HEK293 (cell line): Measurements from ENCODE around the gene HEPACAM.

Source experiments
- CTCF ChIA-PET: fragments of 350-600 bp; formaldehyde crosslinking; extraction: SDS; loops from one replicate; lab custom pipeline; 2021; ENCODE audit warnings: antibody characterized with exemption; lab: Yijun Ruan, JAX
- POLR2A ChIA-PET: fragments of 300-600 bp; formaldehyde crosslinking; extraction: SDS; loops from one replicate; lab custom pipeline; 2020; ENCODE audit warnings: antibody characterized with exemption, inconsistent platforms; lab: Yijun Ruan, JAX
- H3K27ac ChIP-seq: fragments of 200-500 bp; sonication (Bioruptor generic); 2 replicates; pipeline ENCODE4 v1.5.1; 2014; ENCODE audit warnings: low read depth, low read length, control low read depth, inconsistent platforms; ENCODE audit errors: extremely low read depth
- H3K36me3 ChIP-seq, 2 experiments: fragments of 200-500 bp in 1 of 2; sonication (Bioruptor generic) in 1 of 2; 1 replicate in 1 of 2; 2 replicates in 1 of 2; pipeline ENCODE4 v1.5.1; 2014 to 2017; ENCODE audit warnings: inconsistent platforms in 2 of 2, low read length in 2 of 2; ENCODE audit not compliant: control insufficient read depth in 2 of 2, insufficient read depth in 1 of 2
- H3K4me1 ChIP-seq: fragments of 200-500 bp; sonication (Bioruptor generic); 2 replicates; pipeline ENCODE4 v1.5.1; 2014; ENCODE audit warnings: mild to moderate bottlenecking, low read length, inconsistent platforms; ENCODE audit not compliant: control insufficient read depth, insufficient read depth
- H3K4me3 ChIP-seq: 2 replicates; pipeline ENCODE4 v1.5.1; 2011; ENCODE audit warnings: low read depth, mild to moderate bottlenecking, control low read depth, low read length, moderate library complexity
- H3K9me3 ChIP-seq: fragments of 200-500 bp; sonication (Bioruptor generic); 2 replicates; pipeline ENCODE4 v1.5.1; 2014; ENCODE audit warnings: low read depth, low read length, inconsistent platforms; ENCODE audit not compliant: control insufficient read depth, insufficient read depth
- AEBP2 ChIP-seq: fragments of 450-650 bp; formaldehyde crosslinking; IDR thresholded peaks from 2 replicates; pipeline ENCODE4 v1.5.1; 2016; ENCODE audit warnings: missing biosample characterization, missing genetic modification characterization, borderline replicate concordance
- GLIS1 ChIP-seq: fragments of 450-650 bp; formaldehyde crosslinking; IDR thresholded peaks from 2 replicates; pipeline ENCODE4 v1.5.1; 2016; ENCODE audit warnings: missing biosample characterization, missing genetic modification characterization
- HOXD13 ChIP-seq: sonication (generic); formaldehyde crosslinking; IDR thresholded peaks from 2 replicates; pipeline ENCODE4 v1.8.0; 2022; ENCODE audit warnings: missing genetic modification reagents, borderline replicate concordance
- KLF1 ChIP-seq: fragments of 450-650 bp; formaldehyde crosslinking; IDR thresholded peaks from 2 replicates; pipeline ENCODE4 v1.5.1; 2016; ENCODE audit warnings: missing biosample characterization, missing genetic modification characterization
- MEIS1 ChIP-seq: sonication (generic); formaldehyde crosslinking; IDR thresholded peaks from 2 replicates; pipeline ENCODE4 v1.8.1; 2022; ENCODE audit warnings: missing genetic modification reagents, mild to moderate bottlenecking, borderline replicate concordance
- OSR2 ChIP-seq: fragments of 450-650 bp; formaldehyde crosslinking; IDR thresholded peaks from 2 replicates; pipeline ENCODE4 v1.5.1; 2016; ENCODE audit warnings: missing biosample characterization, missing genetic modification characterization
- PATZ1 ChIP-seq: fragments of 450-650 bp; formaldehyde crosslinking; IDR thresholded peaks from 2 replicates; pipeline ENCODE4 v1.5.1; 2016; ENCODE audit warnings: missing biosample characterization, missing genetic modification characterization
- PRDM10 ChIP-seq: fragments of 450-650 bp; formaldehyde crosslinking; IDR thresholded peaks from 2 replicates; pipeline ENCODE4 v1.5.1; 2016; ENCODE audit warnings: missing biosample characterization, missing genetic modification characterization
- PRDM4 ChIP-seq: fragments of 450-650 bp; formaldehyde crosslinking; IDR thresholded peaks from 2 replicates; pipeline ENCODE4 v1.5.1; 2017; ENCODE audit warnings: missing biosample characterization, missing genetic modification characterization
- YY2 ChIP-seq: fragments of 450-650 bp; formaldehyde crosslinking; IDR thresholded peaks from 2 replicates; pipeline ENCODE4 v1.5.1; 2016; ENCODE audit warnings: missing biosample characterization, missing genetic modification characterization
- ZBTB1 ChIP-seq: fragments of 450-650 bp; formaldehyde crosslinking; IDR thresholded peaks from 2 replicates; pipeline ENCODE4 v1.5.1; 2016; ENCODE audit warnings: missing biosample characterization, missing genetic modification characterization
- ZFHX2 ChIP-seq: fragments of 450-650 bp; formaldehyde crosslinking; conservative IDR thresholded peaks from 2 replicates; pipeline ENCODE4 v1.5.1; 2016; ENCODE audit warnings: missing biosample characterization, missing genetic modification characterization
- ZNF138 ChIP-seq: fragments of 450-650 bp; formaldehyde crosslinking; IDR thresholded peaks from 2 replicates; pipeline ENCODE4 v1.5.1; 2016; ENCODE audit warnings: missing biosample characterization, missing genetic modification characterization, borderline replicate concordance
- ZNF146 ChIP-seq: fragments of 450-650 bp; formaldehyde crosslinking; IDR thresholded peaks from 2 replicates; pipeline ENCODE4 v1.5.1; 2016; ENCODE audit warnings: missing biosample characterization, missing genetic modification characterization
- ZNF155 ChIP-seq: fragments of 450-650 bp; formaldehyde crosslinking; IDR thresholded peaks from 2 replicates; pipeline ENCODE4 v1.5.1; 2016; ENCODE audit warnings: missing biosample characterization, missing genetic modification characterization
- ZNF157 ChIP-seq: fragments of 450-650 bp; formaldehyde crosslinking; IDR thresholded peaks from 2 replicates; pipeline ENCODE4 v1.5.1; 2016; ENCODE audit warnings: missing biosample characterization, missing genetic modification characterization
- ZNF211 ChIP-seq: fragments of 450-650 bp; formaldehyde crosslinking; IDR thresholded peaks from 2 replicates; pipeline ENCODE4 v1.5.1; 2016; ENCODE audit warnings: low read depth, missing biosample characterization, missing genetic modification characterization
- ZNF248 ChIP-seq: fragments of 450-650 bp; formaldehyde crosslinking; IDR thresholded peaks from 2 replicates; pipeline ENCODE4 v1.5.1; 2017; ENCODE audit warnings: missing biosample characterization, missing genetic modification characterization
- ZNF394 ChIP-seq: fragments of 450-650 bp; formaldehyde crosslinking; IDR thresholded peaks from 2 replicates; pipeline ENCODE4 v1.5.1; 2016; ENCODE audit warnings: missing biosample characterization, missing genetic modification characterization, mild to moderate bottlenecking, moderate library complexity, borderline replicate concordance
- ZNF514 ChIP-seq: fragments of 450-650 bp; formaldehyde crosslinking; IDR thresholded peaks from 2 replicates; pipeline ENCODE4 v1.5.1; 2016; ENCODE audit warnings: missing biosample characterization, missing genetic modification characterization
- ZNF521 ChIP-seq: fragments of 450-650 bp; formaldehyde crosslinking; IDR thresholded peaks from 2 replicates; pipeline ENCODE4 v1.5.1; 2017; ENCODE audit warnings: missing biosample characterization, mild to moderate bottlenecking, missing genetic modification characterization
- ZNF555 ChIP-seq: fragments of 450-650 bp; formaldehyde crosslinking; conservative IDR thresholded peaks from 2 replicates; pipeline ENCODE4 v1.5.1; 2017; ENCODE audit warnings: missing biosample characterization, mild to moderate bottlenecking, missing genetic modification characterization, inconsistent platforms
- ZNF654 ChIP-seq: fragments of 450-650 bp; formaldehyde crosslinking; IDR thresholded peaks from 2 replicates; pipeline ENCODE4 v1.5.1; 2016; ENCODE audit warnings: low read depth, missing biosample characterization, missing genetic modification characterization
- ZXDB ChIP-seq: fragments of 450-650 bp; formaldehyde crosslinking; IDR thresholded peaks from 2 replicates; pipeline ENCODE4 v1.5.1; 2016; ENCODE audit warnings: missing biosample characterization, missing genetic modification characterization

HEPACAM gene

GRCh38 chr11:124886978-124887666 is 48.7 kb downstream of the HEPACAM start (continued):
- TF ChIP-seq ZNF521 (tag by site-specific recombination) (no peak), ZNF155 (tag by site-specific recombination) (no peak), ZNF138 (tag by site-specific recombination) (no peak), GLIS1 (no peak), ZFHX2 (tag by site-specific recombination) (no peak), PRDM10 (tag by site-specific recombination) (no peak), ZNF211 (tag by site-specific recombination) (no peak)

- Histone ChIP-seq H3K4me1 (no peaks in the 10 kb centered on the region), H3K27ac (no peak overlapping the region), H3K9me3 (no peaks in the 10 kb centered on the region), H3K4me3 (no peak overlapping the region), H3K36me3 (no peaks in the 10 kb centered on the region)
- no peak for TF ChIP-seq AEBP2 (tag by site-specific recombination)
- no peak for TF ChIP-seq ZBTB1
- no peak for TF ChIP-seq ZNF514 (tag by site-specific recombination)
- TF ChIP-seq KLF1 (tag by site-specific recombination): no peak
- no peak for TF ChIP-seq HOXD13 (CRISPR knock-in tag)
- TF ChIP-seq MEIS1: no peak
- TF ChIP-seq ZNF248 (tag by site-specific recombination): no peak
- TF ChIP-seq OSR2: no peak
- CTCF ChIA-PET: no interaction called here
- POLR2A ChIA-PET: no interaction called here
Measured at GRCh38 chr11:124886476-124886875, 49.4 kb downstream of the HEPACAM start.

- H3K9me3 ChIP-seq: no peaks in the 10 kb centered on the region
- no peak overlapping the region for H3K27ac ChIP-seq
- no peaks in the 10 kb centered on the region for H3K4me1 ChIP-seq
- H3K36me3 ChIP-seq: no peaks in the 10 kb centered on the region
- ChIA-PET POLR2A (interaction anchor here (1.4 kb wide), 1 partner anchor 9 kb away, joined by 6 read pairs; no protein-coding TSS in a partner anchor), CTCF (interaction anchor here (0.9 to 1.2 kb wide), 3 partner anchors 7 to 19 kb away, joined by 3 to 5 read pairs (median 4); no protein-coding TSS in a partner anchor)
- no peak overlapping the region for H3K4me3 ChIP-seq
- TF ChIP-seq PATZ1 (tag by site-specific recombination) (no peak), ZNF654 (tag by site-specific recombination) (no peak), ZNF157 (no peak), ZNF211 (tag by site-specific recombination) (no peak), PRDM4 (tag by site-specific recombination) (no peak), YY2 (no peak), ZXDB (tag by site-specific recombination) (no peak), ZNF555 (tag by site-specific recombination) (no peak), ZNF394 (tag by site-specific recombination) (no peak), ZNF146 (no peak)
Measured at GRCh38 chr11:124884869-124885479, 50.9 kb downstream of the HEPACAM start.
